Left cardiac atrium (tissue), 4 donors: ENCODE data around the gene ZNF227. TPM values are rescaled to one million over a fixed set of nuclear protein-coding genes. Genes with fewer than 3 reads are reported as not detected.
A peak's percentile ranks its signal among the peaks of the same experiment; 100 is the strongest.
"Not testable (repeated sequence)": the region's sequence is repeated elsewhere in the genome, so short reads cannot be mapped to it uniquely, and the experiment has no call there.

Source experiments
- ATAC-seq, 2 donors: fragments of 200-7000 bp; cut with Tn5 transposase; one replicate each; pipeline ENCODE4 v1.9.1; 2020; ENCODE audit warnings: mild to moderate bottlenecking in 2 of 2, moderate library complexity in 2 of 2
- DNase-seq: peaks from one replicate; pipeline ENCODE4 v3.0.0-alpha.2; 2020
- intact Hi-C, 2 donors: fragments of 100-400 bp; cut with DNase I; formaldehyde crosslinking; loops; one replicate each; pipeline versions ENCODE4 v1.14.1 to v1.15.1; 2022 to 2023
- total RNA-seq, 2 donors: library from RNA; stranded (reverse); fragmentation: NEBNext Ultra II Directional; extraction: Animal tissue kit (Norgen Biotek cat#: 25700); gene quantifications; one replicate each; pipeline ENCODE4 v1.2.1, GENCODE V29; 2021
- donor health status: DM: no; HTN: yes; CAD: no.
- donor health status: DM: no; HTN: yes; CAD: no; lungs with severe emphysema.
- donor health status: DM: yes; HTN: yes; CAD: no.
- donor health status: Dilated cardiomyopathy.

The ZNF227 gene
- total RNA-seq, 2 donors from 2014 or later, result 11.1 to 12.9 TPM

DNA sequence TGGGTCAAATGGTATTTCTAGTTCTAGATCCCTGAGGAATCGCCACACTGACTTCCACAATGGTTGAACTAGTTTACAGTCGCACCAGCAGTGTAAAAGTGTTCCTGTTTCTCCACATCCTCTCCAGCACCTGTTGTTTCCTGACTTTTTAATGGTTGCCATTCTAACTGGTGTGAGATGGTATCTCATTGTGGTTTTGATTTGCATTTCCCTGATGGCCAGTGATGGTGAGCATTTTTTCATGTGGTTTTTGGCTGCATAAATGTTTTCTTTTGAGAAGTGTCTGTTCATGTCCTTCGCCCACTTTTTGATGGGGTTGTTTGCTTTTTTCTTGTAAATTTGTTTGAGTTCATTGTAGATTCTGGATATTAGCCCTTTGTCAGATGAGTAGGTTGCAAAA is 9.0 kb downstream of the ZNF227 start:
- ATAC-seq, DNase-seq, intact Hi-C loops: not testable (repeated sequence)

DNA sequence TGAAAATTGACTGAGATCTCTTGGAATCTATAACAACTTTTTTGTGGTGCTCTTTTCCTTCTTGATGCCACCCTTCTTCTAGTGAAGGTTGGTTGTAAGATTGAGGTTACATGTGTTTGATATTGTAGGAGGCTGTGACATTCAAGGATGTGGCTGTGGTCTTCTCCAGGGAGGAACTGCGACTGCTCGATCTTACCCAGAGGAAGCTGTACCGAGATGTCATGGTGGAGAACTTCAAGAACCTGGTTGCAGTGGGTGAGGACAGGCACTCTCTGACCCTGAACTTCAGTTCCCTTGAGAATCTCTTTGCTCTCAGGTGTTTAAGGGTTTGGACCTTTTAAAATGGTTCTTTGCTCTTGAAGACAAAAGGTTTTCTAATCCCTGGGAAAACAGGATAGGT is 16.0 kb downstream of the ZNF227 start:
- DNase-seq, result no peak
- ATAC-seq, result no peak
- intact Hi-C loops, result no loop called here

DNA sequence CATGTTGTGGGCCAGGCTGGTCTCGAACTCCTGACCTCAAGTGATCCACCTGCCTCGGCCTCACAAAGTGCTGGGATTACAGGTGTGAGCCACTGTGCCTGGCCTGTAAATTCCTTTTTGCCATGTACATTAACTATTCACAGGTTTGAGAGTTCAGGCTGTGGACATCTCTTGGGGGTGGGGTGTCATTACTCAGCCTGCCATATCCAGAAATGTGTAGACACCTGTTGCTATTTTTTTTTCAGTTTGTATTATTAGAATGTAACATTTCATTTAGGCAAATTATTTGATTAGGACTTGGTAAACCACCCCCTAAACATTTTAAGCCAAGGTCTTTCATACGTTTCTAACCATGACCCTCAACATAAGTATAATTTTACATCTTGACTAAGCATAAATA is 20.5 kb downstream of the ZNF227 start:
- no peak for DNase-seq
- ATAC-seq, result no peak
- intact Hi-C loops, result no loop called here

DNA sequence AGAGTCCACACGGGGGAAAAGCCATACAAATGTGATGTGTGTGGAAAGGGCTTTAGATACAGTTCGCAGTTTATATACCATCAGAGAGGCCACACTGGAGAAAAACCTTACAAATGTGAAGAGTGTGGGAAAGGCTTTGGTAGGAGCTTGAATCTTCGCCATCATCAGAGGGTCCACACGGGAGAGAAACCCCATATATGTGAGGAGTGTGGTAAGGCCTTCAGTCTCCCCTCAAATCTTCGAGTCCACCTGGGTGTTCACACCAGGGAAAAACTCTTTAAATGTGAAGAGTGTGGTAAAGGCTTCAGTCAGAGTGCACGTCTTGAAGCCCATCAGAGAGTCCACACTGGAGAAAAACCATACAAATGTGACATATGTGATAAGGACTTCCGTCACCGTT is 24.1 kb downstream of the ZNF227 start:
- ATAC-seq (no peak), DNase-seq (no peak)
- intact Hi-C loops, result no loop called here

DNA sequence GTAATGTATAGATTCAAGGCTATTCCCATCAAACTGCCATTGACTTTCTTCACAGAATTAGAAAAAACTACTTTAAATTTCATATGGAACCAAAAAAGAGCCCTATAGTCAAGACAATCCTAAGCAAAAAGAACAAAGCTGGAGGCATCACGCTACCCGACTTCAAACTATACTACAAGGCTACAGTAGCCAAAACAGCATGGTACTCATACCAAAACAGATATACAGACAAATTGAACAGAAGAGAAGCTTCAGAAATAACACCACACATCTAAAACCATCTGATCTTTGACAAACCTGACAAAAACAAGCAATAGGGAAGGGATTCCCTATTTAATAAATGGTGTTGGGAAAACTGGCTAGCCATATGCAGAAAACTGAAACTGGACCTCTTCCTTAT is 40.0 kb downstream of the ZNF227 start:
- intact Hi-C loops, ATAC-seq, DNase-seq: not testable (repeated sequence)

DNA sequence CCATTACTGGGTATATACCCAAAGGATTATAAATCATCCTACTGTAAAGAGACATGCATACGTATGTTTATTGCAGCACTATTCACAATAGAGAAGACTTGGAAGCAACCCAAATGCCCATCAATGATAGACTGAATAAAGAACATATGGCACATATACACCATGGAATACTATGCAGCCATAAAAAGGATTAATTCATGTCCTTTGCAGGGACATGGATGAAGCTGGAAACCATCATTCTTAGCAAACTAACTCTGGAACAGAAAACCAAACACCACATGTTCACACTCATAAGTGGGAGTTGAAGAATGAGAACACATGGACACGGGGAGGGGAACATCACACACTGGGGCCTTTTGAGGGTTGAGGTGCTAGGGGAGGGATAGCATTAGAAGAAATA is 41.1 kb downstream of the ZNF227 start:
- DNase-seq, ATAC-seq, intact Hi-C loops: not testable (repeated sequence)

DNA sequence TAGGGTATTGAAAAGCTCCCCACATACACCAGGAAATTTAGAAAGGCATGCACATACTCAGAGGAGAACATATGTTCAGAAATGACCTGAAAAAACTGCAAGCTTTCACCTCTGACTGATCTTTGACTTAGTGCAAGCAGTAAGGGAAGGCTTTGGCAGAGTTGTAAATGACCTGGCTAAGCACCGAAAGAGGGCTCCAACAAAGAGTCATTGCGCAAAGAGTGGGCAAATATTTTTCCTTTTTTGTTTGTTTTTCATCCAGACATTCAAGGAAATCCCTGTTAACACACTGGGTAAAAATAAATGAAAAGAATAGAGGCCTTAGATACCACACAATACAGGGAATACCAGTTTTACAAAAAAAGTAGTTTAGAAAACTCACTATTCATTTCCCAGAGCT is 42.2 kb downstream of the ZNF227 start:
- ATAC-seq (no peak), DNase-seq (no peak)
- intact Hi-C loops, result no loop called here

DNA sequence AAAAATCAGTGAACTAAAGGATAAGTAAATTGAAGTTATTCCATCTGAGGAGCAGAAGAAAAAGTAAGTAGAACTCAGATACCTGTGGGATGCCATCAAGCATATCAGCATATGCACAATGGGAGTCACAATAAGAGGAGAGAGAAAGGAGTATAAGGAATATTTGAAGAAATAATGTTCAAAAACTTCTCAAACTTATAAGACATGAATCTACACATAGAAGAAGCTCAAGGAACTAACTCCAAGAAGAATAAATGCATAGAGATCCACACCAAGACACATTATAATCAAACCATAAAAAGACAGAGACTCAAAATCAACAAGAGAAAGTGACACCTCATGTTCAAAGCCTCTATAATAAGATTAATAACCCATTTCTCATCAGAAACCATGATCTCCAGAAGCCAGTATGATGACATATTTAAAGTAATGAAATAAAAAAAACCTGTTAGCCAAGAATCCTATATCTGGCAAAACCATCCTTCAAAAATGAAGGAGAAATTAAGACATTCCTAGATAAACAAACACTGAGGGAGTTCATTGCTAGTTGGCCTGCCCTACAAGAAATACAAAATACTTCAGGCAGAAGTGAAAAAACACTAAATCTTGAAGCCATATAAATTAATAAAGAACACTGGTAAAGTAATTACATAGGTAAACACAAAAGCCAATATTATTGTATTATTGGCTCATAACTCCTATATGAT is 43.5 kb downstream of the ZNF227 start:
- ATAC-seq (no peak), DNase-seq (no peak)
- intact Hi-C loops, result no loop called here

DNA sequence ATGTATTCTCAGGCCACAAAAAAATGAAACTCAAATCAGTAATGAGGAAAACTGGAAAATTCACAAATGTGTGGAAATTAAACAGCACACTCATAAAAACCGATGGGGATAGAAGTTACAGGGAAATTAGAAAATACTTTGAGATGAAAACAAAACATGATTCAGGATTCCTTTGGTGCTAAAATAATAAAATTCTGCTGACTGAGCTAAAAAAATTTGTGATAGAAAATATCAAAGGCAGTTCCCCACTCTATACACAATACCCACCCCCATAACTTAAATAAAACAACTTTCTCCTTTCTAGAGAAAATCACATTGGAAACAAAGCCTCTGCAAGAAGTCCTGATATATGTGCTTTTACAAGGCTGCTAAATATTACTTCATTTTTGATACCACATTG is 45.8 kb downstream of the ZNF227 start:
- intact Hi-C loops, result no loop called here
- ATAC-seq (no peak), DNase-seq (no peak)

DNA sequence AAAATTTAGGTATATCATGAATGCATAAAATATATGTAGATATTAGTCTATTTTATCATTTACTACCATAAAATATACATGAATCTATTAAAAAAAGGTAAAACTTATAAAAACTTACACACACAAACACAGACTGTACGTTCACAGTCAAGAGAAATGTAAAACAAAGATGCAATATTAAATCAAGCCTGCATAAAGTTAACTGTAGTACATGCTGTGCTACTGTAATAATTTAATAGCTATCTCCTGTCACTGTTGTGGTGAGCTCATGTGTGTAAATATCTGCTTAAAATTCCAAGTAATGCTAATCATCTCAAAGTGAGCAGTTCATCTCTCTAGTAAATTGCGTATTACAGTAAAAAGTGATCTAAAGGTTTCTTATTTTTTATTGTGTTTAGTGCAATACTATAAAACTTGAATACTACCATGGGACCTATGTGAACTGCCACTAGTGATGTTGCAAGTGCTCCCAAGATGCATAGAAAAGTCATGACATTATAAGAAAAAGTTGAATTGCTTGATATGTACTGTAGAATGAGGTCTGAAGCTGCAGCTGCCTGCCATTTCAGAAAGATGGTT is 46.6 kb downstream of the ZNF227 start:
- DNase-seq, result no peak
- ATAC-seq, result no peak
- intact Hi-C loops, result no loop called here

DNA sequence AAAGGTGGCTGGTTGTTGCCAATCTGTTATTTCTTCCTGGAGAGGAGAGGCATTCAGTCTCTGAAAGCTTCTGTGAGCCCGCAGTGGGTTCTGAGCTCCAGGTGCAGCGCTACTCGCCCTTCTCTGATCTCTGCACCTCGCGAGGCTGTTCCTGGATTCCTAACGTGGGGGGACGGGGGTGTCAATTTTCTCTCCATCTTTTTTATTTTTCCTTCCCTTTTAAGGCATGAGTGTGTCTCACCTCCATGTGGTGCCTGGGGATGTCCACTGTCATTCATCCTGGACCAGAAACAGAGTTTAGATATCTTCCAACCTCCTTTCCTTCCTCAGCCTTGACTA is 48.0 kb downstream of the ZNF227 start:
- intact Hi-C loops, result no loop called here
- ATAC-seq, result peak; percentile 17 to 57
- no peak for DNase-seq

DNA sequence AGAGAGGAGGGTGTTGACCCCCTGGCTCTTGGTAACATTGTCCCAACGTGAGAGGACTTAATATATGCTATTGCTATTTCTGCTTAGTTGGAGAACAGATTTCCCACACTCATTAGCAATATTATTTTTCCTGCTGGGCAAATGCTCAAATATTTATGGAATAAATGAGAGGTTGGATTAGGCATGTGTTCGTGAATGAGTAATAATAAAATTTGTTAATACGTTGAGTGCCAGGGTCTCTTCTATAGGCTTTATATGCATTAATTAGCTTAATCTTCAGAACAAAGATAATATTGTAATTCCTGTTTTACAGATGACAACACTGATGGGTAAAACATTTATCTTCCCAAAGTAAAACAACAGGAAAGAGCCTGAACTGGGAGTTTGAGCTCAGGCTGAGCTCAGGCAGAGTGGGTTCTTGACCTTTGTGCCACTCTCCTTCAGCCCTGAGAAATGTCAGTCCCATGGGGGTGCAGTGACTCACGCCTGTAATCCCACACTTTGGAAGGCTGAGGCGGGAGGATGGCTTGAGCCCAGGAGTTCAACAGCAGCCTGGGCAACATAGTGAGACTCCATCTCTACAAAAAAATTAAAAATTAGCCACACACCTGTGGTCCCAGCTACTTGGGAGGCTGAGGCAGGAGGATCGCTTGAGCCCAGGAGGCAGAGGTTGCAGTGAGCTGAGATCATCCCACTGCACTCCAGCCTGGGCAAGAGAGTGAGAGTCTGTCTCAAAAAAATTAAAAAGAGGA is 48.5 kb downstream of the ZNF227 start:
- intact Hi-C loops, result no loop called here
- DNase-seq (no peak), ATAC-seq (no peak)

DNA sequence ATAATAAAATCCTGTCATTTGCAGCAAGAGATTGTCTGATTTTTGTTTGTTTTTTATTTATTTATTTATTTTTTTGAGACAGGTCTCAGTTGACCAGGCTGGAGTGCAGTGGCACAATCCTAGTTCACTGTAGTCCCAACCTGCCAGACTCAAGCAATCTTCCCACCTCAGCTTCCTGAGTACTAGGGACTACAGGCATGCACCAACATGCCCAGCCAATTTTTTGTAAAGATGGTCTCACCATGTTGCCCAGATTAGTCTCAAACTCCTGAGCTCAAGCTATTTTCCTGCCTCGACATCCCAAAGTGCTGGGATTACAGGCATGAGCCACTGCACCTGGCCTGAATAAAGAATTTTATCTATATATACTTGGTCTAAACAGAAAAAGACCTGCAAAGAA is 65.0 kb downstream of the ZNF227 start:
- DNase-seq (no peak), ATAC-seq (no peak)
- intact Hi-C loops, result no loop called here

DNA sequence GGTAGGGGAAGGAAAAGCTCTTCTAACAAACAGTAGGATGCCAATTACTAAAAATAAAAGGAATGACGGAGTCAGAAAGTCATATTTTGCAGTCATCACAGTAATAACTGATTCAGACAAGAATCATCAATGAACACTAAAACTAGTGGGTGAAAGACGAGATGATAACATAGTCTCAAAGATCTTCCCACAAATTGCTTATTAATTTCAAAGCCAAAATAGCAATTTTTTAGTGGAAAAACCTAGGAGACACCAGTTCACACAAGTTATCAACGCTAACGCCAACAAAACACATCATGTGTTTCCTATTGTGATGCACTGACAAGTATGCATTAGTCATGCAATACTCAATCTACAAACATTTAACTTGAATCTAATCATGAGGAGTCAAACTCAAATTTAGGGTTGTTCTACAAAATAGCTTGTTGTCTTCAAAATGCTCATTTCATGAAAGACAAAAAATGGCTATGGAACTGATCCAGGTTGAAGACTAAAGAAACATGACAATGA is 65.9 kb downstream of the ZNF227 start:
- intact Hi-C loops, result no loop called here
- ATAC-seq, result no peak
- no peak for DNase-seq

DNA sequence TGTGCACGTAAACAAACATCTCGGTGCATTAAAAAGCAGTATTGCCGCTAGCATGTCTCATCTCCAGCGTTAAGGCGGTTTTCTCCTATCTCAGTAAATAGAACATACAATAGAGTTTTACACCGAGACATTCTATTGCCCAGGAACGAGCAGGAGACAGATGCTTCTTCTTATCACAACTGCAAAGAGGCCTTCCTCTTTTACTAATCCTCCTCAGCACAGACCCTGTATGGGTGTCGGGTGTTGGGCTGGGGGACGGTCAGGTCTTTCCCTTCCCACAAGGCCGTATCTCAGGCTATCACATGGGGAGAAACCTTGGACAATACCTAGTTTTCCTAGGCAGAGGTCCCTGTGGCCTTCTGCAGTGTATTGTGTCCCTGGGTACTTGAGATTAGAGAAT is 68.6 kb downstream of the ZNF227 start:
- intact Hi-C loops, result no loop called here
- DNase-seq (no peak), ATAC-seq (no peak)

DNA sequence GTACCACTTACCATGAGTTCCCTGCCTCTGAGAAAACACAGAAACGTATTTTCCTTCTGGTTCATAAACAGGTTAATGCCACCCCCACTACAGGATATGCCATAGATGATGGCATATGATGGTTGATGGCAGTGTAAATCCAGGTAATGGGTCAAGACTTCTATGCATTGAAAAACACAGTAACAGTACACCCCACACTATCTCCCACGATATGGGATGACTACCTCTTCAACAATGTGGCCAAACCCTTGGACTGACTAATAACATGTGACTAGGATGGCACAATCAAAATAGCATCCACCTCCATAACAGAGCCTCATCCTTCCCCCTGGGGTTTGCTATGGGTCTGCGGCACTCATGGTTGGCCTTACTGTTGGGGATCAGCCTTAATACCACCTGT is 70.5 kb downstream of the ZNF227 start:
- DNase-seq, result no peak
- intact Hi-C loops, result no loop called here
- ATAC-seq, result no peak

DNA sequence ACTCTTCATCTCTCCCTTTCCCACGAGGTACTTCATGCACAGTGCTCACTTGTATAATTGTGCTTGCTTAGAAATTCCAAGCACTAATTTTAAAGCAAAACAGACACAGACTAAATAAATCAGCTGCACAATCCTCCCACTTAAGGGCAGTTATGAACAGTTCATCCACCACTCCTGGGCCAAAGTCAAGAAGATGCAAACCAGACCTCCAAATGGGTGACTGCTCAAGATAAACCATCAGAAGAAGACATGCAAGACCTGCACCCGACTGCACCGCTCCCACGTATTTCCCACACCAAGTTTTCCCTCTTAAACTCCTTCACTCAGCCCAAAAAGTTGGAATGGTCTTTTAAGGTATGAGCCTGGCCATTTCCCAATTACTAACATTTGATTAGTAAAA is 72.6 kb downstream of the ZNF227 start:
- intact Hi-C loops, result no loop called here
- ATAC-seq (no peak), DNase-seq (no peak)
